HepG2 (cell line): Measurements from ENCODE around the gene ZNF334. TPM values are rescaled to one million over a fixed set of nuclear protein-coding genes. Genes with fewer than 3 reads are reported as not detected.
A peak's percentile ranks its signal among the peaks of the same experiment; 100 is the strongest.

Experiments used
- ATAC-seq: fragments of 200-7000 bp; cut with Tn5 transposase; 3 replicates; pipeline ENCODE4 v1.9.1; 2020; ENCODE audit warnings: mild to moderate bottlenecking, moderate library complexity
- BruUV-seq: library from RNA; stranded (reverse); fragments of 400-500 nt; replicated peaks from 2 replicates; lab custom pipeline; 2021; lab: Mats Ljungman, UMichigan
- CTCF ChIA-PET: fragments of 300-600 bp; formaldehyde crosslinking; extraction: SDS; loops from one replicate; lab custom pipeline; 2021; ENCODE audit warnings: low total read pairs, inconsistent platforms, low intra/inter-chr PET ratio; lab: Yijun Ruan, JAX
- POLR2A ChIA-PET: fragments of 350-600 bp; sonication (Branson Sonifier 250); formaldehyde crosslinking; loops from one replicate; lab custom pipeline; 2020; ENCODE audit warnings: antibody characterized with exemption, inconsistent platforms; lab: Yijun Ruan, JAX
- DNase-seq: peaks from one replicate; pipeline ENCODE4 v3.0.0-alpha.2; 2015; ENCODE audit warnings: low spot score
- FAIRE-seq: peaks from 3 replicates; lab custom pipeline; 2011; peaks lifted over from hg19 to GRCh38; lab: Jason Lieb, UNC
- H2AFZ ChIP-seq: one replicate; pipeline ENCODE4 v1.6.1; 2011; ENCODE audit warnings: low read length, inconsistent platforms
- H3K27ac ChIP-seq: fragments of 300-600 bp; 3 replicates; pipeline ENCODE4 v1.8.0; 2011; ENCODE audit warnings: mixed run types, mild to moderate bottlenecking, mixed read lengths, low read length, inconsistent platforms; ENCODE audit not compliant: insufficient read depth; ENCODE audit errors: extremely low read length
- H3K27me3 ChIP-seq, 2 experiments: fragments of 200-600 bp in 1 of 2; 2 replicates in 1 of 2; 3 replicates in 1 of 2; pipeline versions ENCODE4 v1.6.0 to v1.8.0; 2011; ENCODE audit warnings: low read length in 2 of 2, mild to moderate bottlenecking in 2 of 2, moderate library complexity in 2 of 2, inconsistent platforms in 1 of 2; ENCODE audit not compliant: insufficient read depth in 2 of 2, control insufficient read depth in 1 of 2
- H3K36me3 ChIP-seq, 2 experiments: fragments of 200-600 bp in 1 of 2; replicated peaks in 1 of 2; 2 replicates in 1 of 2; 3 replicates in 1 of 2; pipeline versions ENCODE4 v1.5.1 to v1.8.0; 2011; ENCODE audit warnings: low read length in 2 of 2, inconsistent platforms in 1 of 2; ENCODE audit not compliant: insufficient read depth in 2 of 2, control insufficient read depth in 1 of 2
- H3K4me1 ChIP-seq: 2 replicates; pipeline ENCODE4 v1.5.1; 2012; ENCODE audit warnings: low read length, inconsistent platforms; ENCODE audit not compliant: insufficient read depth
- H3K4me2 ChIP-seq: 2 replicates; pipeline ENCODE4 v1.6.0; 2011; ENCODE audit warnings: low read depth, low read length, inconsistent platforms
- H3K4me3 ChIP-seq, 3 experiments: fragments of 200-600 bp in 1 of 3; sonication (generic), shearing (Covaris generic) in 1 of 3; replicated peaks in 1 of 3; 2 replicates each; pipeline ENCODE4 v1.5.1; 2011 to 2016; ENCODE audit warnings: low read length in 3 of 3, inconsistent platforms in 2 of 3, low read depth in 2 of 3, mild to moderate bottlenecking in 2 of 3, control low read depth in 1 of 3, mixed read lengths in 1 of 3; ENCODE audit not compliant: insufficient read depth in 1 of 3
- H3K79me2 ChIP-seq: one replicate; pipeline ENCODE4 v1.6.1; 2011; ENCODE audit warnings: low read length, inconsistent platforms; ENCODE audit not compliant: insufficient read depth
- H3K9ac ChIP-seq: 2 replicates; pipeline ENCODE4 v1.6.0; 2011; ENCODE audit warnings: mild to moderate bottlenecking, low read depth, low read length, inconsistent platforms; ENCODE audit not compliant: insufficient read depth
- H3K9me3 ChIP-seq: 2 replicates; pipeline ENCODE4 v1.5.1; 2012; ENCODE audit warnings: mild to moderate bottlenecking, low read length
- H4K20me1 ChIP-seq: 2 replicates; pipeline ENCODE4 v1.6.0; 2011; ENCODE audit warnings: inconsistent platforms, mild to moderate bottlenecking, low read length, moderate library complexity; ENCODE audit not compliant: insufficient read depth
- ARNT2 ChIP-seq: sonication (generic); formaldehyde crosslinking; IDR thresholded peaks from 2 replicates; pipeline ENCODE4 v1.8.0; 2022; ENCODE audit warnings: mild to moderate bottlenecking, low read depth, missing genetic modification reagents, moderate library complexity
- ATF1 ChIP-seq: IDR thresholded peaks from 2 replicates; pipeline ENCODE4 v1.6.1; 2016; ENCODE audit warnings: mild to moderate bottlenecking, control low read depth
- HDAC2 ChIP-seq: sonication (generic); formaldehyde crosslinking; IDR thresholded peaks from 2 replicates; pipeline ENCODE4 v1.4.0; 2020; ENCODE audit warnings: missing genetic modification reagents
- HIVEP1 ChIP-seq: sonication (generic); formaldehyde crosslinking; IDR thresholded peaks from 2 replicates; pipeline ENCODE4 v1.4.0; 2020; ENCODE audit warnings: mild to moderate bottlenecking, missing genetic modification reagents
- ISL2 ChIP-seq: sonication (generic); formaldehyde crosslinking; IDR thresholded peaks from 2 replicates; pipeline ENCODE4 v1.5.0; 2020; ENCODE audit warnings: missing genetic modification reagents
- MEIS1 ChIP-seq: sonication (generic); formaldehyde crosslinking; IDR thresholded peaks from 2 replicates; pipeline ENCODE4 v1.9.0; 2021; ENCODE audit warnings: mild to moderate bottlenecking, missing genetic modification reagents, moderate library complexity, borderline replicate concordance
- RBFOX2 ChIP-seq: fragments of 200-400 bp; formaldehyde crosslinking; IDR thresholded peaks from 2 replicates; pipeline ENCODE4 v1.6.1; 2017; ENCODE audit warnings: low read depth, mild to moderate bottlenecking, low read length
- ZC3H13 ChIP-seq: sonication (generic); formaldehyde crosslinking; IDR thresholded peaks from 2 replicates; pipeline ENCODE4 v1.8.1; 2023; ENCODE audit warnings: mild to moderate bottlenecking, missing genetic modification reagents, moderate library complexity
- ZEB1 ChIP-seq: IDR thresholded peaks from 2 replicates; pipeline ENCODE4 v1.6.1; 2012; ENCODE audit warnings: mild to moderate bottlenecking, low read depth, inconsistent platforms; ENCODE audit not compliant: insufficient replicate concordance
- ZFAT ChIP-seq: sonication (generic); formaldehyde crosslinking; conservative IDR thresholded peaks from 2 replicates; pipeline ENCODE4 v1.8.1; 2023; ENCODE audit warnings: missing genetic modification reagents, inconsistent platforms
- ZNF253 ChIP-seq: sonication (generic); formaldehyde crosslinking; IDR thresholded peaks from 2 replicates; pipeline ENCODE4 v1.8.0; 2022; ENCODE audit warnings: mild to moderate bottlenecking, missing genetic modification reagents, borderline replicate concordance
- ZNF326 ChIP-seq: sonication (generic); formaldehyde crosslinking; IDR thresholded peaks from 2 replicates; pipeline ENCODE4 v1.4.0; 2020; ENCODE audit warnings: missing genetic modification reagents, borderline replicate concordance
- ZNF703 ChIP-seq: sonication (generic); formaldehyde crosslinking; IDR thresholded peaks from 2 replicates; pipeline ENCODE4 v1.5.1; 2020; ENCODE audit warnings: missing genetic modification reagents, mild to moderate bottlenecking, moderate library complexity, borderline replicate concordance
- ZNF768 ChIP-seq: sonication (generic); formaldehyde crosslinking; IDR thresholded peaks from 2 replicates; pipeline ENCODE4 v1.4.0; 2020; ENCODE audit warnings: missing genetic modification reagents
- ZNF879 ChIP-seq: sonication (generic); formaldehyde crosslinking; IDR thresholded peaks from 2 replicates; pipeline ENCODE4 v1.8.1; 2023; ENCODE audit warnings: missing genetic modification reagents
- WGBS: methylation state at CpG from one replicate; pipeline ENCODE4 v1.1.6; 2017; ENCODE audit warnings: low lambda C conversion rate; 5-methylcytosine and 5-hydroxymethylcytosine counted together
- in situ Hi-C: cut with HindIII; loops from 2 replicates; pipeline ENCODE4 v1.10.0; 2017; ENCODE audit warnings: low pct_unique_long_range_greater_than_20kb; ENCODE audit not compliant: extremely low pct_ligation_motif_present
- intact Hi-C: fragments of 100-400 bp; cut with micrococcal nuclease; formaldehyde crosslinking; loops from one replicate; pipeline ENCODE4 v1.10.0; 2022; ENCODE audit not compliant: unreplicated experiment
- polyA plus RNA-seq, 8 experiments: library from polyadenylated mRNA; depleted of rRNA in 3 of 8; stranded (reverse) in 7 of 8; unstranded in 1 of 8; fragments of >200 nt; fragmentation: Illumina TruSeq in 4 of 8; extraction: Trizol in 4 of 8; gene quantifications; 2 replicates each; pipeline versions ENCODE4 v1.2.1 to v1.2.3, GENCODE V29; 2011 to 2016; ENCODE audit warnings: low read depth in 4 of 8, missing spikeins in 1 of 8, mixed read lengths in 1 of 8; ENCODE audit not compliant: insufficient read depth in 1 of 8
- total RNA-seq, 5 experiments: library from RNA; depleted of rRNA; stranded (reverse); fragments of >200 nt; fragmentation: Illumina TruSeq; extraction: Trizol; gene quantifications; 2 replicates each; pipeline ENCODE4 v1.2.3, GENCODE V29; 2016; ENCODE audit warnings: low read depth in 1 of 5
- TF ChIP-seq, protein P1 (sequence below): sonication (generic); formaldehyde crosslinking; IDR thresholded peaks from 2 replicates; pipeline ENCODE4 v1.4.0; 2020; ENCODE audit warnings: missing genetic modification reagents

Gene ZNF334
- total and polyA plus RNA-seq, 2 of the 13 experiments (the other 11 are each of a cell fraction or from before 2014, with no cell fraction given), result 4.8 to 7.8 TPM

DNA sequence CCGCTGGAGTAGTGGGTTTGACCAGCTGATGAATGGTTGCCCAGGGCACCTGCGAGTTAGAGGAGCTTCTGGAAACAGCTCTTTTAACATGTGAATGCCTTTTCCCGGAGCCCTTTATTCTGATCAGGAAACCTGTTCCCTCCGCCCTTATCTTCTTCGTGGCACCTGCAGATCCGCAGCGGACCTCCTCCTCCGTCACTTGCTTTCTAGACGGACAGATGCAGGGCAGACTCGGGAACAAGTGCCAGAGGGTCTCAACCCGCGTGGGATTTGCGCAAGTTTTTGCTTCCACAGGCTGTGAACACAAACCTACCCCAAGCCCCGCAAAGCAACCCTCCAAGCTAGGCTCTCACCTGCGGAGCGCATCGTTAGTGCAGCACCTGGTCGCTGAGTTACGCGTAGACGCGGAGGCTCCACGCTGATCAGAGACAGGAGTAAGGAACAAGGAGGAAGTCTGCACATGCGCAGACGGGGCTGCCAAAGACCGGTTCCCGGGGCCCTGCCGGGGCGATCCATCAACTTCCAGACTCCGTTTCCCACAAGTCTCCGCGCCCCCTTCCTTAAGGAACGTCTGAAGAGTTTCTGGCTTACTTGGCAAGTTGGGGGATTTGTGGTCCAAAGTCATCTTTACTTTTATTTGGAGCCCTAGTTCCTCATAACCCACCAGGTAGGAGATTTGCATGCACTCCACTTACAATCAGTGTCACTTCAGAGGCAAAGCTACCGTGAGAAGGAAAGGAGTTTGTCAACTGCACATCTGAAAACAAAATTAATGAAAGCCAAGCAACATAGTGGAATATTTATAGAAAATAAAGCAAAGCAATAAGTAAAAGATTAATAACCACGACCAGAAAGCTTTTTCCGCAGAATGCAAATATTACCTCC is 54.3 kb downstream of the ZNF334 start:
- no peak overlapping the region for H3K4me3 ChIP-seq
- H2AFZ ChIP-seq, result no peak overlapping the region
- ChIA-PET CTCF (no interaction called here), POLR2A (no interaction called here)
- peaks cover 14% of the 10 kb centered on the region for H3K4me1 ChIP-seq
- peak; percentile 24; the same call in 1 of the 2 replicates for TF ChIP-seq ZNF768 (CRISPR knock-in tag)
- no peak for TF ChIP-seq HIVEP1 (CRISPR knock-in tag)
- H3K79me2 ChIP-seq, result no peaks in the 10 kb centered on the region
- no peaks in the 10 kb centered on the region for H4K20me1 ChIP-seq
- in situ Hi-C loops (no loop called here), intact Hi-C loops (no loop called here)
- no peak overlapping the region for H3K27ac ChIP-seq
- BruUV-seq, result no TSS peak
- DNase-seq, result no peak
- FAIRE-seq, result no peak
- no peak for ATAC-seq
- H3K4me2 ChIP-seq, result no peak overlapping the region
- peaks cover 0 to 30% of the 10 kb centered on the region in 2 experiments; a peak in 4 of 5 replicates for H3K27me3 ChIP-seq
- H3K9me3 ChIP-seq, result peaks cover 16% of the 10 kb centered on the region
- no peaks in the 10 kb centered on the region for H3K36me3 ChIP-seq
- 55% methylated on average over 36 of the region's 36 CpGs for WGBS
- no peak overlapping the region for H3K9ac ChIP-seq

DNA sequence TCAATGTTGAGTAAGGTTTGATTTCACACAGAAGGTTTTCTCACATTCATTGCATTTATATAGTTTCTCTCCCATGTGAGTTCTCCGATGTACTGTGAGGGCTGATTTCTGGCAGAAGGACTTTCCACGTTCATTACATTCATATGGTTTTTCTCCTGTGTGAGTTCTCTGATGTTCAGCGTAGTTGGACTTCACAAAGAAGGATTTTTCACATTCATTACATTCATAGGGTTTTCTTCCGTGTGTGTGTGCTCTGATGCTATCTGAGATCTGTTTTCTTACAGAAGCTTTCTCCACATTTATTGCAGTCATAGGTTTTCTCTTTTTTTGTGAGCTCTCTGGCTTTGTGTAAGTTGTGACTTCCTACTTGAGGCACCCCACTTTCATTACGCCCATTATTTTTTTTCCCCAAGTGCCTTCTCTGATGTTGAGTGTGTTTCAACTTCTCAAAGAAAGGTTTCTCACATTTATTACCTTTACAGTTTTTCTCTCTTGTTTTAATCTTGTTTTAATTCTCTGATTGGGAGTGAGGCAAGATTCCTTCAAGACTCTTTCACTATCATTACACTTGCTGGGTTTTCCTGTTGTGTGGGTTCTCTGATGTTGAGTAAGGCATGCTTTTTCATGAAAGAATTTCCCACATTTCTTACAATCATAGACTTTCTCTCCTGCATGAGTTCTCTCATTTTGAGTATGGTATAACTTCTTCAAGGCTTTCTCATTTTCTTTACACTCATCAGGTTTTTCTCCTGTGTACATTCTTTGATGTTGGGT is 56.9 kb downstream of the ZNF334 start:
- Histone ChIP-seq H3K9me3 (peaks cover 16% of the 10 kb centered on the region), H3K27ac (no peak overlapping the region), H3K9ac (no peak overlapping the region), H3K4me1 (no peaks in the 10 kb centered on the region), H4K20me1 (no peaks in the 10 kb centered on the region), H3K36me3 (no peaks in the 10 kb centered on the region), H3K27me3 (peaks cover 0 to 26% of the 10 kb centered on the region in 2 experiments; a peak in 4 of 5 replicates), H3K4me2 (no peak overlapping the region), H3K4me3 (no peak overlapping the region), H3K79me2 (no peaks in the 10 kb centered on the region), H2AFZ (no peak overlapping the region)
- DNase-seq (no peak), FAIRE-seq (no peak), ATAC-seq (no peak)
- POLR2A ChIA-PET, result no interaction called here
- CTCF ChIA-PET, result no interaction called here
- 15% methylated on average over 5 of the region's 5 CpGs for WGBS
- intact Hi-C loops, result no loop called here
- BruUV-seq, result no TSS peak
- in situ Hi-C loops, result no loop called here
- TF ChIP-seq ISL2 (CRISPR knock-in tag), result no peak
- no peak for TF ChIP-seq ZNF326 (CRISPR knock-in tag)
- TF ChIP-seq ZNF703 (CRISPR knock-in tag), result no peak
- no peak for TF ChIP-seq ZNF253 (CRISPR knock-in tag)
- no peak for TF ChIP-seq HDAC2 (CRISPR knock-in tag)
- no peak for TF ChIP-seq ARNT2 (CRISPR knock-in tag)
- TF ChIP-seq RBFOX2, result no peak
- TF ChIP-seq ATF1 (CRISPR knock-in tag), result no peak
- no peak for TF ChIP-seq MEIS1 (CRISPR knock-in tag)
- TF ChIP-seq ZFAT (CRISPR knock-in tag), result no peak
- TF ChIP-seq ZC3H13 (CRISPR knock-in tag), result no peak
- no peak for TF ChIP-seq ZEB1
- no peak for TF ChIP-seq ZNF879 (CRISPR knock-in tag)
- TF ChIP-seq, protein P1, sequence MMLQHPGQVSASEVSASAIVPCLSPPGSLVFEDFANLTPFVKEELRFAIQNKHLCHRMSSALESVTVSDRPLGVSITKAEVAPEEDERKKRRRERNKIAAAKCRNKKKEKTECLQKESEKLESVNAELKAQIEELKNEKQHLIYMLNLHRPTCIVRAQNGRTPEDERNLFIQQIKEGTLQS (CRISPR knock-in tag), result no peak
